IMR-90 (cell line): ENCODE data around the gene PRICKLE2. TPM values are rescaled to one million over a fixed set of nuclear protein-coding genes. Genes with fewer than 3 reads are reported as not detected.

ENCODE experiments used
- ATAC-seq: fragments of 200-7000 bp; cut with Tn5 transposase; 2 replicates; pipeline ENCODE4 v1.9.1; 2020; ENCODE audit warnings: low read depth, mild to moderate bottlenecking, moderate library complexity
- BruUV-seq: library from RNA; stranded (reverse); fragments of 400-500 nt; replicated peaks from 2 replicates; lab custom pipeline; 2021; lab: Mats Ljungman, UMichigan
- CTCF ChIA-PET: fragments of 300-600 bp; formaldehyde crosslinking; extraction: SDS; loops from one replicate; lab custom pipeline; 2021; ENCODE audit warnings: antibody characterized with exemption; lab: Yijun Ruan, JAX
- POLR2A ChIA-PET: fragments of 300-600 bp; sonication (Branson Sonifier 250); formaldehyde crosslinking; loops from one replicate; lab custom pipeline; 2022; ENCODE audit warnings: antibody characterized with exemption; ENCODE audit not compliant: unreplicated experiment; lab: Charles Lee
- DNase-seq: peaks from one replicate; pipeline ENCODE4 v3.0.0; 2013
- H2AFZ ChIP-seq: replicated peaks from 2 replicates; pipeline ENCODE3; 2013; ENCODE audit warnings: low read length, mild to moderate bottlenecking; ENCODE audit not compliant: poor library complexity
- H2AK5ac ChIP-seq: 2 replicates; pipeline ENCODE4 v1.6.1; 2013; ENCODE audit warnings: low read depth, low read length, inconsistent platforms
- H2AK9ac ChIP-seq: replicated peaks from 2 replicates; pipeline ENCODE3; 2013; ENCODE audit warnings: mild to moderate bottlenecking, low read depth, low read length, moderate library complexity; ENCODE audit not compliant: poor library complexity
- H2BK120ac ChIP-seq: 2 replicates; pipeline ENCODE4 v1.6.1; 2013; ENCODE audit warnings: low read depth, low read length, inconsistent platforms
- H2BK15ac ChIP-seq: 3 replicates; pipeline ENCODE4 v1.6.1; 2013; ENCODE audit warnings: low read depth, low read length, inconsistent platforms
- H2BK20ac ChIP-seq: 2 replicates; pipeline ENCODE4 v1.6.1; 2013; ENCODE audit warnings: low read depth, mild to moderate bottlenecking, inconsistent platforms, low read length, moderate library complexity
- H2BK5ac ChIP-seq: 2 replicates; pipeline ENCODE4 v1.6.1; 2013; ENCODE audit warnings: mild to moderate bottlenecking, low read depth, low read length, inconsistent platforms; ENCODE audit not compliant: poor library complexity, severe bottlenecking
- H3K14ac ChIP-seq: replicated peaks from 2 replicates; pipeline ENCODE4 v1.6.1; 2013; ENCODE audit warnings: low read depth, low read length, inconsistent platforms
- H3K18ac ChIP-seq: 2 replicates; pipeline ENCODE4 v1.6.1; 2013; ENCODE audit warnings: low read depth, low read length, control low read depth
- H3K23ac ChIP-seq: 2 replicates; pipeline ENCODE4 v1.6.1; 2013; ENCODE audit warnings: low read depth, low read length, inconsistent platforms
- H3K27ac ChIP-seq: 2 replicates; pipeline ENCODE4 v1.5.1; 2013; ENCODE audit warnings: mild to moderate bottlenecking, control low read depth, low read length; ENCODE audit not compliant: insufficient read depth
- H3K27me3 ChIP-seq: 2 replicates; pipeline ENCODE4 v1.6.1; 2013; ENCODE audit warnings: low read length; ENCODE audit not compliant: control insufficient read depth, insufficient read depth
- H3K36me3 ChIP-seq: 2 replicates; pipeline ENCODE4 v1.6.1; 2013; ENCODE audit warnings: low read length, mixed read lengths; ENCODE audit not compliant: control insufficient read depth, insufficient read depth
- H3K4ac ChIP-seq: 2 replicates; pipeline ENCODE4 v1.6.1; 2013; ENCODE audit warnings: low read depth, low read length, inconsistent platforms
- H3K4me1 ChIP-seq: 2 replicates; pipeline ENCODE4 v1.6.1; 2013; ENCODE audit warnings: low read length, mixed read lengths; ENCODE audit not compliant: control insufficient read depth, insufficient read depth
- H3K4me2 ChIP-seq: 2 replicates; pipeline ENCODE4 v1.6.1; 2013; ENCODE audit warnings: low read depth, mild to moderate bottlenecking, control low read depth, low read length, moderate library complexity
- H3K4me3 ChIP-seq: 2 replicates; pipeline ENCODE4 v1.5.1; 2013; ENCODE audit warnings: low read depth, mild to moderate bottlenecking, control low read depth, low read length, moderate library complexity; ENCODE audit not compliant: insufficient read depth
- H3K56ac ChIP-seq: 2 replicates; pipeline ENCODE4 v1.6.1; 2013; ENCODE audit warnings: low read length, inconsistent platforms; ENCODE audit not compliant: insufficient read depth; ENCODE audit errors: extremely low read depth
- H3K79me1 ChIP-seq, 2 experiments: 2 replicates each; pipeline ENCODE4 v1.6.1; 2013; ENCODE audit warnings: low read length in 2 of 2, inconsistent platforms in 1 of 2, low read depth in 1 of 2
- H3K9ac ChIP-seq: 2 replicates; pipeline ENCODE4 v1.6.1; 2013; ENCODE audit warnings: low read depth, low read length, control low read depth
- H3K9me1 ChIP-seq: 2 replicates; pipeline ENCODE4 v1.6.1; 2013; ENCODE audit warnings: low read length, inconsistent platforms; ENCODE audit not compliant: insufficient read depth
- H3K9me3 ChIP-seq: 2 replicates; pipeline ENCODE4 v1.6.1; 2013; ENCODE audit warnings: low read length; ENCODE audit not compliant: control insufficient read depth, insufficient read depth
- H4K20me1 ChIP-seq: 2 replicates; pipeline ENCODE4 v1.6.1; 2013; ENCODE audit warnings: low read length, inconsistent platforms; ENCODE audit not compliant: insufficient read depth
- H4K5ac ChIP-seq: 2 replicates; pipeline ENCODE4 v1.6.1; 2013; ENCODE audit warnings: mild to moderate bottlenecking, low read depth, low read length, control low read depth
- H4K8ac ChIP-seq, 2 experiments: 2 replicates each; pipeline ENCODE4 v1.6.1; 2013; ENCODE audit warnings: low read depth in 2 of 2, low read length in 2 of 2, control low read depth in 1 of 2, inconsistent platforms in 1 of 2
- H4K91ac ChIP-seq: 2 replicates; pipeline ENCODE4 v1.6.1; 2013; ENCODE audit warnings: low read depth, low read length, inconsistent platforms; ENCODE audit not compliant: insufficient read depth
- BHLHE40 ChIP-seq: fragments of 150-350 bp; IDR thresholded peaks from 2 replicates; pipeline ENCODE4 v1.6.1; 2016; ENCODE audit warnings: mild to moderate bottlenecking, low read depth, low read length
- CEBPB ChIP-seq: IDR thresholded peaks from 2 replicates; pipeline ENCODE4 v1.6.1; 2012; ENCODE audit warnings: low read depth, low read length, improper control_type of control experiment
- CHD1 ChIP-seq: IDR thresholded peaks from 2 replicates; pipeline ENCODE4 v1.6.1; 2012; ENCODE audit warnings: low read depth, low read length, improper control_type of control experiment
- CTCF ChIP-seq: conservative IDR thresholded peaks from 2 replicates; pipeline ENCODE4 v1.5.1; 2012; ENCODE audit warnings: mild to moderate bottlenecking, low read depth, low read length, improper control_type of control experiment
- FOS ChIP-seq: fragments of 150-350 bp; IDR thresholded peaks from 2 replicates; pipeline ENCODE4 v1.6.1; 2016; ENCODE audit warnings: low read depth, low read length
- MAFK ChIP-seq: IDR thresholded peaks from 2 replicates; pipeline ENCODE4 v1.6.1; 2012; ENCODE audit warnings: low read depth, low read length, improper control_type of control experiment
- MAZ ChIP-seq: IDR thresholded peaks from 2 replicates; pipeline ENCODE4 v1.6.1; 2012; ENCODE audit warnings: low read depth, mild to moderate bottlenecking, low read length, improper control_type of control experiment, moderate library complexity, borderline replicate concordance
- MXI1 ChIP-seq: IDR thresholded peaks from 2 replicates; pipeline ENCODE4 v1.6.1; 2012; ENCODE audit warnings: low read depth, mild to moderate bottlenecking, low read length, moderate library complexity, borderline replicate concordance
- NFE2L2 ChIP-seq: fragments of 150-350 bp; IDR thresholded peaks from 2 replicates; pipeline ENCODE4 v1.6.1; 2016; ENCODE audit warnings: low read depth, mild to moderate bottlenecking, low read length
- POLR2A ChIP-seq: IDR thresholded peaks from 2 replicates; pipeline ENCODE4 v1.6.1; 2012; ENCODE audit warnings: mild to moderate bottlenecking, low read depth, low read length
- RAD21 ChIP-seq: IDR thresholded peaks from 2 replicates; pipeline ENCODE4 v1.6.1; 2012; ENCODE audit warnings: low read length, improper control_type of control experiment
- RCOR1 ChIP-seq: IDR thresholded peaks from 2 replicates; pipeline ENCODE4 v1.6.1; 2012; ENCODE audit warnings: mild to moderate bottlenecking, low read length, improper control_type of control experiment; ENCODE audit not compliant: insufficient replicate concordance
- RFX5 ChIP-seq: IDR thresholded peaks from 2 replicates; pipeline ENCODE4 v1.8.0; 2012; ENCODE audit warnings: low read depth, mild to moderate bottlenecking, low read length, moderate library complexity
- SMC3 ChIP-seq: fragments of 150-350 bp; IDR thresholded peaks from 2 replicates; pipeline ENCODE4 v1.6.1; 2016; ENCODE audit warnings: low read depth, mild to moderate bottlenecking, antibody characterized with exemption, low read length, moderate library complexity
- WGBS, 2 experiments: methylation state at CpG; one replicate each; pipeline versions ENCODE4 v1.1.5 to v1.1.7; 2013; ENCODE audit warnings: missing lambda C conversion rate in 2 of 2; ENCODE audit not compliant: insufficient read length in 1 of 2; ENCODE audit errors: extremely low coverage in 2 of 2; 5-methylcytosine and 5-hydroxymethylcytosine counted together
- dilution Hi-C: fragments of 300-500 bp; cut with HindIII; formaldehyde crosslinking; loops from one replicate; pipeline ENCODE4 v1.14.3; 2018; ENCODE audit warnings: low sequenced_read_pairs; ENCODE audit not compliant: unreplicated experiment
- in situ Hi-C: fragments of 300-500 bp; cut with MboI; formaldehyde crosslinking; loops from 3 replicates; pipeline ENCODE4 v1.14.3; 2019; ENCODE audit warnings: low sequenced_read_pairs, inconsistent platforms, mixed read lengths
- intact Hi-C: fragments of 100-400 bp; cut with micrococcal nuclease; formaldehyde crosslinking; loops from 2 replicates; pipeline ENCODE4 v1.10.0; 2022
- polyA plus RNA-seq, 3 experiments: library from polyadenylated mRNA; depleted of rRNA; stranded (reverse); fragments of >200 nt; gene quantifications; 2 replicates each; pipeline ENCODE4 v1.2.3, GENCODE V29; 2012; ENCODE audit warnings: low replicate concordance in 1 of 3
- total RNA-seq: library from RNA; depleted of rRNA; stranded (reverse); fragments of >200 nt; gene quantifications from 2 replicates; pipeline ENCODE4 v1.2.3, GENCODE V29; 2012
- TF ChIP-seq, protein P1 (sequence below): fragments of 150-350 bp; IDR thresholded peaks from 2 replicates; pipeline ENCODE4 v1.6.1; 2017; ENCODE audit warnings: mild to moderate bottlenecking, antibody characterized with exemption, low read length, low read depth
- TF ChIP-seq, protein P2 (sequence below): fragments of 150-350 bp; IDR thresholded peaks from 2 replicates; pipeline ENCODE4 v1.6.1; 2016; ENCODE audit warnings: low read depth, mild to moderate bottlenecking, low read length, moderate library complexity, borderline replicate concordance

The PRICKLE2 gene
- total and polyA plus RNA-seq, 2 of the 4 experiments (the other 2 are of a cell fraction): 4.1 to 14.2 TPM

DNA sequence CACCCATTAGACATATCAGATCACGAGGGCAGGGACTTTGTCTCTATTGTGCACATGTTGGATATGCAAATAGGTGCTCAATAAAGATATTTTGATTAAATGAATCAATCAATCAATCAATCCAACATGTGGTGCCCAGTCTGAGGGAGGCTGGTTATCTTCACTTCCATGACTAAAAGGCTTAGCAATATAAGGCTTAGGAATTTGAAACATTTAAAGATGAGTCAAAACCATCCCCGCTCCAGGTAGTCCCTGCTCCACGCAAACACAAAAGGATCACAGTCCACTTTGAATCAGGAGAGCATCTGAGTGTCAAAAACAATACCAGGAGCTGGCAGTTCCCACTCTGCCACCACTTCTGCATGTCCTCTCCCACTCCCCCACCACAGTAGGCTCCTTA, 25.8 kb upstream of the PRICKLE2 start:
- BruUV-seq: no TSS peak
- in situ Hi-C loops: no loop called here
- Histone ChIP-seq H2BK20ac (no peak overlapping the region), H3K23ac (no peak overlapping the region), H4K5ac (no peak overlapping the region), H3K4me2 (no peak overlapping the region), H3K4me3 (no peak overlapping the region), H4K91ac (no peak overlapping the region), H2BK5ac (no peak overlapping the region), H2AK5ac (no peak overlapping the region), H2AK9ac (no peak overlapping the region), H2BK15ac (no peak overlapping the region), H3K56ac (no peak overlapping the region), H3K9ac (no peak overlapping the region), H3K36me3 (peaks cover 13% of the 10 kb centered on the region), H3K14ac (no peak overlapping the region), H3K18ac (no peak overlapping the region), H4K20me1 (peaks cover 35% of the 10 kb centered on the region), H3K4me1 (peaks cover 15% of the 10 kb centered on the region), H2AFZ (no peak overlapping the region), H4K8ac (no peak overlapping the region), H3K9me1 (peaks cover 27% of the 10 kb centered on the region), H3K9me3 (no peaks in the 10 kb centered on the region), H2BK120ac (no peak overlapping the region), H3K27me3 (no peaks in the 10 kb centered on the region), H3K79me1 (peaks cover 59 to 80% of the 10 kb centered on the region in 2 experiments), H3K27ac (no peak overlapping the region), H3K4ac (no peak overlapping the region; the same call in 1 of the 2 replicates)
- dilution Hi-C loops: no loop called here
- CTCF ChIA-PET: no interaction called here
- TF ChIP-seq MAZ (no peak), NFE2L2 (no peak), RCOR1 (no peak), CHD1 (no peak), MXI1 (no peak), RFX5 (no peak), BHLHE40 (no peak), POLR2A (no peak), RAD21 (no peak), CTCF (no peak), SMC3 (no peak), FOS (no peak), CEBPB (no peak), MAFK (no peak)
- TF ChIP-seq, protein P1, sequence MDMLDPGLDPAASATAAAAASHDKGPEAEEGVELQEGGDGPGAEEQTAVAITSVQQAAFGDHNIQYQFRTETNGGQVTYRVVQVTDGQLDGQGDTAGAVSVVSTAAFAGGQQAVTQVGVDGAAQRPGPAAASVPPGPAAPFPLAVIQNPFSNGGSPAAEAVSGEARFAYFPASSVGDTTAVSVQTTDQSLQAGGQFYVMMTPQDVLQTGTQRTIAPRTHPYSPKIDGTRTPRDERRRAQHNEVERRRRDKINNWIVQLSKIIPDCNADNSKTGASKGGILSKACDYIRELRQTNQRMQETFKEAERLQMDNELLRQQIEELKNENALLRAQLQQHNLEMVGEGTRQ: no peak
- TF ChIP-seq, protein P2, sequence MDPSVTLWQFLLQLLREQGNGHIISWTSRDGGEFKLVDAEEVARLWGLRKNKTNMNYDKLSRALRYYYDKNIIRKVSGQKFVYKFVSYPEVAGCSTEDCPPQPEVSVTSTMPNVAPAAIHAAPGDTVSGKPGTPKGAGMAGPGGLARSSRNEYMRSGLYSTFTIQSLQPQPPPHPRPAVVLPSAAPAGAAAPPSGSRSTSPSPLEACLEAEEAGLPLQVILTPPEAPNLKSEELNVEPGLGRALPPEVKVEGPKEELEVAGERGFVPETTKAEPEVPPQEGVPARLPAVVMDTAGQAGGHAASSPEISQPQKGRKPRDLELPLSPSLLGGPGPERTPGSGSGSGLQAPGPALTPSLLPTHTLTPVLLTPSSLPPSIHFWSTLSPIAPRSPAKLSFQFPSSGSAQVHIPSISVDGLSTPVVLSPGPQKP: no peak
- intact Hi-C loops: no loop called here
- WGBS, 2 experiments: 93% methylated on average over 2 of the region's 3 CpGs; no CpG with 5 or more reads in 1 of the 2 experiments
- ATAC-seq (no peak), DNase-seq (no peak)
- POLR2A ChIA-PET: no interaction called here
